Left renal cortex interstitium (tissue), 4 donors: ENCODE data around the gene SPINT2. TPM values are rescaled to one million over a fixed set of nuclear protein-coding genes. Genes with fewer than 3 reads are reported as not detected.
A peak's percentile ranks its signal among the peaks of the same experiment; 100 is the strongest.
"Not testable (repeated sequence)": the region's sequence is repeated elsewhere in the genome, so short reads cannot be mapped to it uniquely, and the experiment has no call there.

Source experiments
- DNase-seq, 4 donors: peaks; one replicate each; pipeline ENCODE4 v3.0.0-alpha.2; 2013; ENCODE audit warnings: low read depth in 4 of 4, low spot score in 2 of 4, missing footprints in 1 of 4
- polyA plus RNA-seq, 4 donors: library from polyadenylated mRNA; unstranded; fragments of 120-200 nt; gene quantifications; one replicate each; pipeline ENCODE4 v1.2.1, GENCODE V29; 2013; ENCODE audit not compliant: insufficient read length in 4 of 4

Gene SPINT2, protein sequence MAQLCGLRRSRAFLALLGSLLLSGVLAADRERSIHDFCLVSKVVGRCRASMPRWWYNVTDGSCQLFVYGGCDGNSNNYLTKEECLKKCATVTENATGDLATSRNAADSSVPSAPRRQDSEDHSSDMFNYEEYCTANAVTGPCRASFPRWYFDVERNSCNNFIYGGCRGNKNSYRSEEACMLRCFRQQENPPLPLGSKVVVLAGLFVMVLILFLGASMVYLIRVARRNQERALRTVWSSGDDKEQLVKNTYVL
- polyA plus RNA-seq: 100 to 1,000 TPM; 308 to 375 (median 337) TPM

DNA sequence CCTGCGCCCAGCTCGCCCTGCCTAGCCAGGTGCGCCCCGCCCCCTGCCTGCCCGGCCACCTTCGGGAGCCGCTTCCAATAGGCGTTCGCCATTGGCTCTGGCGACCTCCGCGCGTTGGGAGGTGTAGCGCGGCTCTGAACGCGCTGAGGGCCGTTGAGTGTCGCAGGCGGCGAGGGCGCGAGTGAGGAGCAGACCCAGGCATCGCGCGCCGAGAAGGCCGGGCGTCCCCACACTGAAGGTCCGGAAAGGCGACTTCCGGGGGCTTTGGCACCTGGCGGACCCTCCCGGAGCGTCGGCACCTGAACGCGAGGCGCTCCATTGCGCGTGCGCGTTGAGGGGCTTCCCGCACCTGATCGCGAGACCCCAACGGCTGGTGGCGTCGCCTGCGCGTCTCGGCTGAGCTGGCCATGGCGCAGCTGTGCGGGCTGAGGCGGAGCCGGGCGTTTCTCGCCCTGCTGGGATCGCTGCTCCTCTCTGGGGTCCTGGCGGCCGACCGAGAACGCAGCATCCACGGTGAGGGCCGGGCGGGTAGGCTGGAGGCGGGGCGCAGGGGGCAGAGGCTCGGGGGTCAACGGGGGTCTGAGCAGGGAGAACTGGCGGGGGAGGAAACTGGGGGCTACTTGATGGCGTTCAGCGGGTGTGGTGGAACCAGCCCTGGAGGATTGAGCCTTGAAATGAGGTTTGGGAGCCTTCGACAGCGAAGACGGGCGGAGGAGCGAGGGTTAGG, at the start of gene SPINT2:
TSS of gene SPINT2 (plus strand) at position 88 of the 727 bp plus-strand sequence. CDS start at position 408, 320 bp downstream.
- no peak for DNase-seq

GRCh38 chr19:38216785-38217641, 47.4 kb upstream of the SPINT2 start:
- no peak for DNase-seq

DNA sequence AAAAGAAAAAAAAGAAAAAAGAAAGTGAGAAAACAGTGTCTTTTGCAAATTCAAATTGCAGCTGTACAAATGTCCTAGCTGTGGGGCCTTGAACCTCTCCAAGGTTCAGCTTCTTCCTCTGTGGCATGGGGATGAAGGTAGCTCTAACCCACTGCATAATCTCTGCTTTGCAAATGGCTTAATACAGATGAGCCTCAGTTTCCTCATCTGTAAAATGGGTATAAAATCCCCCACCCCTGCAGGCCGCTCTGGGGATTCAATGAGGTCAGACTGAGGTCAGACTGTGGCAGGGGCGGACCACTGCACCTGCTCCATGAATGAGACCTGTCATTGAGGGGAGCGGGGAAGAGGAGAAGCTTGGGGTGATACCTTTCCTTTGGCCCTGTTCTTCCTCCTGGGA, 46.2 kb upstream of the SPINT2 start:
- DNase-seq: no peak

- DNase-seq: no peak
Measured at GRCh38 chr19:38219221-38219620, 45.2 kb upstream of the SPINT2 start.

GRCh38 chr19:38221421-38221820, 43.0 kb upstream of the SPINT2 start:
- no peak for DNase-seq

DNA sequence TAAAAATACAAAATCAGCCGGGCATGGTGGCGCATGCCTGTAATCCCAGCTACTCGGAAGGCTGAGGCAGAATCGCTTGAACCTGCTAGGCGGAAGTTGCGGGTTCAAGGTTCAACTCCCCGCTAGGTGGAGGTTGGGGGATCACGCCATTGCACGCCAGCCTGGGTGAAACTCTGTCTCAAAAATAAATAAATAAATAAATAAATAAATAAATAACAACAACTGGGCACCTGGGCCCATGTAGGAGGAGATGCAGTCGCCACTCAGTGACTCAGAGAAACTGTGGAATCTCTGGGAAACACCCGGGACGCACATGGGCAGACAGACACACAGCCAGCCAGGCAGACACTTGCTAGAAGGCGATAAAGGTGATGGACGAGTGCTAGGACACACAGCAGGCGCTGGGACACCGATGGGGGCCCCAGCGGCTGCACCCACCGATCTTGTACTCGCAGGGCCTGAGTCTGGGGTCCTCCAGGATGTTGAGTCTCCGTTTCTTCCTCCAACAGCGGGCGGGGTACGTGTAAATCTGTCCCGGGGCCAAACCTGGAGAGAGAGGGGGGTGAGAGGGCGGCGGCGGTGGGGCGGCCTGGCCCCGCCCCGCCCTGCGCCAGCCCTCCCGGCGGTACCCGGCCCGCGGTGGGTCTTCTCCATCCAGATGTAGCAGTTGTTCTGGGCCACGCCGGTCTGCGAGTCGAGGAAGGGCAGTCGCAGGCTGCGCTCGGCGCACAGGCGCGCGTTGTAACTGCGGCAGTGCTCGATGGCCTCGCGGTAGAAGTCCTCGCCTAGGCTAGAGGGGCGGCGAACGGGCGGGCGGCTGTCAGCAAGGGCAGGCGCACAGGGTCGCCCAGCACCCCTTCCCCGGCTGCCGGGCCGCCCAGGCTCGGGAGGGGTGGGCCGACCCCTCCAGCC, 42.2 kb upstream of the SPINT2 start:
- DNase-seq: no peak

- no peak for DNase-seq
Measured at GRCh38 chr19:38223119-38223523, 41.3 kb upstream of the SPINT2 start.

DNA sequence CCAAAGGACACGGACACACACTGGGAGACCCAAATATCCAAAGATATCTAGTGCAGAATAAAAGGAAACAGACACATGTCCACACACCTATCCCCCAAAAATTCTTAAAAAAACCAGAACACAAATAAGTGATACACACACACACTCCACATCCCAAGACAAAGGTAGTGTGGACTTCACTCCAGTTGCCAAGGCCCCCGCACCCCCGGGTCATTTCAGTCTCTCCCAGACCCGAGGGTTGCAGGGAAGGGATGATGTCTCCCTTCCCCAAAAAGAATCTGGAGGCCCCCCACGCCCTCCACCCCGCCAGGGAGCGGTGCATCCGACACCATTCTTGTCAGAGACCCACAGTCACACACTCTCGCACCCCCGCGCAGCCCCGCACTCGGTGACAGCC, 40.8 kb upstream of the SPINT2 start:
- no peak for DNase-seq

GRCh38 chr19:38224014-38224862, 40.1 kb upstream of the SPINT2 start, which contains the start of gene DPF1:
TSS of gene DPF1 (minus strand) at chr19:38224222. CDS start at chr19:38224142, 80 bp downstream.
- no peak for DNase-seq

DNA sequence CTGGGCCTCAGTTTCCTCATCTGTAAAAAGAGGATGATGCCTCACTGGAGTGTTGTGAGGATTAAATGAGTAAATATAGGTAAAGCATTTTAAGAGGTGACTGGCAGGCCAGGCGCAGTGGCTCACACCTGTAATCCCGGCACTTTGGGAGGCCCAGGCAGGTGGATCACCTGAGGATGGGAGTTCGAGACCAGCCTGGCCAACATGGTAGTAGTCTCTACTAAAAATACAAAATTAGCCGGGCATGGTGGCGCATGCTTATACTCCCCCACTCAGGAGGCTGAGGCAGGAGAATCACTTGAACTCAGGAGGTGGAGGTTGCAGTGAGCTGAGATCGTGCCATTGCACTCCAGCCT, 39.5 kb upstream of the SPINT2 start:
- not testable (repeated sequence) for DNase-seq

DNA sequence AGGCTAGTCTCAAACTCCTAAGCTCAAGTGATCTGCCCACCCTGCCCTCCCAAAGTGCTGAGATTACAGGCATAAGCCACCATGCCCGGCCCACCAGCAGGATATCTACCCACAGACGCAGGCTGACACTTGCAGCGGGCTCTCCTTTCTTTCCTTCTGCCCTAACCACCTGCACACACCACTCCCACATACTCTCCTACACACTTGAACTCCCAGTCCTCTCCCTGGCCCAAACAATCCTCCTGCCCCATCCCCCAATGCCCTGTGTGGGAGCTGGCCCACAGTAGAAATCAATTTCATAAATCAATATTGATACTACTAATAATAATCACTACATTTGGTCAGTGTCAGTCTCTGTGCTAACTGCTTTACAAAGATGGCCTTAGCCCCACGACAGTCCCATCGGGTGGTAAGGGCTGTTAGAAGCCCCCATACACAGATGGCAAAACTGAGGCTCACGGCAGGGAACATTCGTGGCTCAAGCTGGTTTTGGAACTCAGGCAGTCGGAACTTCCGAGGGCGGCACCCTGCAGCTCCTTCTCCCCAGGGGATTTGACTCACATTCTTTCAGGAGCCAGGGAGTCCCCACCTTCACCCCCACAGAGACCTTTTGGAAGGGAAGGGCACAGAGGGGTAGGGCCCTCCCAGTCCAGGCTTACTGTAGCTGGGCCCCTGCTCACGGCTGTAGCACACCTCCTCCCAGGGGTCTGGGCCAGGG, 36.9 kb upstream of the SPINT2 start:
- DNase-seq: no peak

- no peak for DNase-seq
Measured at GRCh38 chr19:38228005-38228377, 36.4 kb upstream of the SPINT2 start.

GRCh38 chr19:38228491-38229439, 35.6 kb upstream of the SPINT2 start:
- no peak for DNase-seq

DNA sequence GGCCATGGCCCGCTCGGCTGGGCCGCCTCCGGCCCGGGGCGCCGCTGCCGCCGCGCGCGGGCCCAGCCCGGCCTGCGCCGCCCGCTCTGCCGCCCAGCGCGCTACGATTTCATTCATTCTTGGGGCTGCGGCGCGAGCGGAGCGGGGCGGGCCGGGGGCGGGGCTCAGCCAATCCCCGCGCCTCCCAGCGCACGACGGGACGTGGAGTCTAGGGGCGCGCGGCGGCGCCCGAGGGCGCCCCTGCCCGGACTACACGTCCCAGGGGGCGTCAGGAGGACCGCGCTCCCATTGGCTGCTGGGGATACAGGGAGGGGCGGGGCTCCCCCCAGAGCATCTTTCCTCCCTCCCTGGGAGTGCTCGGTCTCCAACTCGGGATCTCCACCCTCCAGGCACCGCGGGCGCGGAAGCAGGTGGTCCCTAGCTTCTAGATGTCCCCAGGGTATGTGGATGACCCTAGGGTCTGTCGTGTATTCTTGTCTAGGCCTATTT, 34.7 kb upstream of the SPINT2 start:
- peak in 1 of 4 donors; percentile 65 for DNase-seq

GRCh38 chr19:38230506-38231133, 33.8 kb upstream of the SPINT2 start:
- not testable (repeated sequence) for DNase-seq

DNA sequence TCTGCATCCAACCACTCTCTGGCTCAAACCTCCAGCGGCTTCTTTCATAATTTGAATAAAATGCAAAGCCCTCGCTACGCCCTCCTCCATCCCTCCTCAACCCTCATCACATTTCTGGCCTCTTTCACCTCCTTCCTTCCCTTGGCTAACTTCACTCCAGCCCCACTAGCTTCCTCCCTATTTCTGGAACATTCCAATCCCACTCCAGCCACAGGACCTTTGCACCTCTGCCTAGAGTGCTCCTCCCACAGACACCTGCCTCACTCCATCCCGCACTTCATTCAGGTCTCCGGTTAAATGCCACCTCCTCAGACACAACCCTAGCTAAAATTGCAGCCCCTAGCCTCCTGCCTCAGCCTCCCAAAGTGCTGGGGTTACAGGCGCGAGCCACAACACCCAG, 32.5 kb upstream of the SPINT2 start:
- DNase-seq: no peak

- no peak for DNase-seq
Measured at GRCh38 chr19:38233740-38234251, 30.6 kb upstream of the SPINT2 start.
